HCT116 (cell line): ENCODE results near the gene FLOT1. TPM values are rescaled to one million over a fixed set of nuclear protein-coding genes. Genes with fewer than 3 reads are reported as not detected.
A peak's percentile ranks its signal among the peaks of the same experiment; 100 is the strongest.
"Not testable (repeated sequence)": the region's sequence is repeated elsewhere in the genome, so short reads cannot be mapped to it uniquely, and the experiment has no call there.

Experiments
- ATAC-seq: fragments of 200-7000 bp; cut with Tn5 transposase; 2 replicates; pipeline ENCODE4 v1.9.1; 2020; ENCODE audit warnings: mild to moderate bottlenecking, moderate library complexity
- BruUV-seq: library from RNA; stranded (reverse); fragments of 400-500 nt; replicated peaks from 2 replicates; lab custom pipeline; 2021; lab: Mats Ljungman, UMichigan
- CTCF ChIA-PET: fragments of 300-600 bp; sonication (Branson Sonifier 250); formaldehyde crosslinking; loops from one replicate; lab custom pipeline; 2021; ENCODE audit warnings: antibody characterized with exemption; lab: Charles Lee
- POLR2A ChIA-PET: fragments of 300-600, 350-600 bp; sonication (Branson Sonifier 250); formaldehyde crosslinking; loops from one replicate; lab custom pipeline; 2021; ENCODE audit warnings: antibody characterized with exemption; lab: Charles Lee
- RAD21 ChIA-PET, 2 experiments: fragments of 300-600 bp; sonication (Branson Sonifier 250); formaldehyde crosslinking; loops; one replicate each; lab custom pipeline; 2023; ENCODE audit warnings: low total read pairs in 2 of 2; ENCODE audit not compliant: uncharacterized antibody in 2 of 2, unreplicated experiment in 2 of 2, low non-redundant PET in 1 of 2; lab: Charles Lee
- DNase-seq: peaks from one replicate; pipeline ENCODE4 v3.0.0-alpha.2; 2010; ENCODE audit warnings: low read depth, low spot score
- H2AFZ ChIP-seq: fragments of 200-600 bp; shearing (Covaris generic), sonication (generic); 2 replicates; pipeline ENCODE4 v1.6.1; 2017; ENCODE audit warnings: low read depth, mixed run types, mixed read lengths, antibody characterized with exemption, low read length; ENCODE audit not compliant: poor library complexity, severe bottlenecking
- H3K27ac ChIP-seq: 2 replicates; pipeline ENCODE4 v1.5.1; 2012; ENCODE audit warnings: low read depth, low read length
- H3K27me3 ChIP-seq: fragments of 200-600 bp; sonication (generic); 2 replicates; pipeline ENCODE4 v1.6.1; 2016; ENCODE audit warnings: mixed run types, low read length, mixed read lengths; ENCODE audit not compliant: insufficient read depth
- H3K36me3 ChIP-seq, 2 experiments: fragments of 200-500 bp in 1 of 2; fragments of 200-600 bp in 1 of 2; sonication (Bioruptor generic) in 1 of 2; sonication (generic) in 1 of 2; 2 replicates each; pipeline versions ENCODE4 v1.5.1 to v1.6.1; 2014 to 2016; ENCODE audit warnings: low read length in 2 of 2, inconsistent platforms in 1 of 2, mixed read lengths in 1 of 2, mixed run types in 1 of 2; ENCODE audit not compliant: insufficient read depth in 2 of 2, control insufficient read depth in 1 of 2
- H3K4me1 ChIP-seq, 2 experiments: fragments of 200-600 bp in 1 of 2; sonication (generic) in 1 of 2; 2 replicates each; pipeline versions ENCODE4 v1.5.1 to v1.6.1; 2012 to 2017; ENCODE audit warnings: low read length in 2 of 2, inconsistent platforms in 1 of 2, mild to moderate bottlenecking in 1 of 2, mixed read lengths in 1 of 2, mixed run types in 1 of 2, moderate library complexity in 1 of 2; ENCODE audit not compliant: insufficient read depth in 2 of 2, control insufficient read depth in 1 of 2
- H3K4me2 ChIP-seq: fragments of 200-600 bp; sonication (generic); 2 replicates; pipeline ENCODE4 v1.6.1; 2017; ENCODE audit warnings: mixed run types, low read length, mixed read lengths
- H3K4me3 ChIP-seq, 2 experiments: fragments of 200-600 bp in 1 of 2; sonication (generic) in 1 of 2; replicated peaks in 1 of 2; 2 replicates each; pipeline ENCODE4 v1.5.1; 2011 to 2016; ENCODE audit warnings: low read length in 2 of 2, control low read depth in 1 of 2, low read depth in 1 of 2, mild to moderate bottlenecking in 1 of 2, mixed read lengths in 1 of 2, mixed run types in 1 of 2
- H3K79me2 ChIP-seq: fragments of 200-600 bp; sonication (generic); 2 replicates; pipeline ENCODE4 v1.6.1; 2017; ENCODE audit warnings: mild to moderate bottlenecking, mixed run types, low read length, moderate library complexity, mixed read lengths; ENCODE audit not compliant: insufficient read depth
- H3K9ac ChIP-seq: fragments of 200-600 bp; sonication (generic); 2 replicates; pipeline ENCODE4 v1.6.1; 2016; ENCODE audit warnings: low read length, mixed read lengths
- H3K9me2 ChIP-seq: fragments of 200-600 bp; sonication (generic), shearing (Covaris generic); 2 replicates; pipeline ENCODE4 v1.6.1; 2017; ENCODE audit warnings: mixed run types, mild to moderate bottlenecking, moderate library complexity; ENCODE audit not compliant: insufficient read depth
- H3K9me3 ChIP-seq, 2 experiments: fragments of 200-500 bp in 1 of 2; fragments of 200-600 bp in 1 of 2; sonication (Bioruptor generic) in 1 of 2; sonication (generic) in 1 of 2; 2 replicates each; pipeline ENCODE4 v1.6.1; 2014 to 2017; ENCODE audit warnings: low read length in 2 of 2, mixed read lengths in 2 of 2, inconsistent platforms in 1 of 2, low read depth in 1 of 2, mild to moderate bottlenecking in 1 of 2, mixed run types in 1 of 2, moderate library complexity in 1 of 2; ENCODE audit not compliant: control insufficient read depth in 1 of 2, insufficient read depth in 1 of 2
- H4K20me1 ChIP-seq: fragments of 200-600 bp; sonication (generic), shearing (Covaris generic); 2 replicates; pipeline ENCODE4 v1.6.1; 2017; ENCODE audit warnings: mixed run types, mild to moderate bottlenecking, moderate library complexity; ENCODE audit not compliant: insufficient read depth
- EZH2 ChIP-seq: fragments of 200-600 bp; sonication (generic); IDR thresholded peaks from 2 replicates; pipeline ENCODE4 v1.6.1; 2017; ENCODE audit warnings: antibody characterized with exemption, mixed run types
- POLR2AphosphoS5 ChIP-seq: IDR thresholded peaks from 2 replicates; pipeline ENCODE4 v1.6.1; 2011; ENCODE audit warnings: mild to moderate bottlenecking, low read depth, low read length, moderate library complexity
- TCF7L2 ChIP-seq: IDR thresholded peaks from 2 replicates; pipeline ENCODE4 v1.7.0; 2011; ENCODE audit warnings: borderline replicate concordance, inconsistent platforms; ENCODE audit not compliant: insufficient read depth, insufficient read length; ENCODE audit errors: extremely low read depth
- intact Hi-C: fragments of 100-400 bp; cut with micrococcal nuclease; formaldehyde crosslinking; loops from 2 replicates; pipeline ENCODE4 v1.10.0; 2022
- total RNA-seq: library from RNA; stranded (reverse); gene quantifications from one replicate; pipeline ENCODE4 v1.2.1, GENCODE V29; 2021; ENCODE audit not compliant: unreplicated experiment

The FLOT1 gene
- total RNA-seq, 1 experiment from 2014 or later: 117 TPM

DNA sequence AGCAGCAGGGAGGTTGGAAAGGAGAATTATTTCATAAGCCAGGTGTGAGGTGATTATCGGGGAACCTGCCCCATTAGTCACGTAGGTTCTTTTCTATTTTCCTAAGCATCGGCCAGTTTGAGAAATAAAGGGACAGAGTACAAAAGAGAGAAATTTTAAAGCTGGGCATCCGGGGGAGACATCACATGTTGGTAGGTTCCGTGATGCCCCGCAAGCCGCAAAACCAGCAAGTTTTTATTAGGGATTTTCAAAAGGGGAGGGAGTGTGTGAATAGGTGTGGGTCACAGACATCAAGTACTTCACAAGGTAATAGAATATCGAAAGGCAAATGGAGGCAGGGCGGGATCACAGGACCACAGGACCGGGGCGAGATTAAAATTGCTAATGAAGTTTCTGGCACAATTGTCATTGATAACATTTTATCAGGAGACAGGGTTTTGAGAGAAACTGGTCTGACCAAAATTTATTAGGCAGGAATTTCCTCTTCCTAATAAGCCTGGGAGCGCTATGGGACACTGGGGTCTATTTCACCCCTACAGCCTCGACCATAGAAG is 22.1 kb upstream of the FLOT1 start:
- BruUV-seq: TSS peak; percentile 54

DNA sequence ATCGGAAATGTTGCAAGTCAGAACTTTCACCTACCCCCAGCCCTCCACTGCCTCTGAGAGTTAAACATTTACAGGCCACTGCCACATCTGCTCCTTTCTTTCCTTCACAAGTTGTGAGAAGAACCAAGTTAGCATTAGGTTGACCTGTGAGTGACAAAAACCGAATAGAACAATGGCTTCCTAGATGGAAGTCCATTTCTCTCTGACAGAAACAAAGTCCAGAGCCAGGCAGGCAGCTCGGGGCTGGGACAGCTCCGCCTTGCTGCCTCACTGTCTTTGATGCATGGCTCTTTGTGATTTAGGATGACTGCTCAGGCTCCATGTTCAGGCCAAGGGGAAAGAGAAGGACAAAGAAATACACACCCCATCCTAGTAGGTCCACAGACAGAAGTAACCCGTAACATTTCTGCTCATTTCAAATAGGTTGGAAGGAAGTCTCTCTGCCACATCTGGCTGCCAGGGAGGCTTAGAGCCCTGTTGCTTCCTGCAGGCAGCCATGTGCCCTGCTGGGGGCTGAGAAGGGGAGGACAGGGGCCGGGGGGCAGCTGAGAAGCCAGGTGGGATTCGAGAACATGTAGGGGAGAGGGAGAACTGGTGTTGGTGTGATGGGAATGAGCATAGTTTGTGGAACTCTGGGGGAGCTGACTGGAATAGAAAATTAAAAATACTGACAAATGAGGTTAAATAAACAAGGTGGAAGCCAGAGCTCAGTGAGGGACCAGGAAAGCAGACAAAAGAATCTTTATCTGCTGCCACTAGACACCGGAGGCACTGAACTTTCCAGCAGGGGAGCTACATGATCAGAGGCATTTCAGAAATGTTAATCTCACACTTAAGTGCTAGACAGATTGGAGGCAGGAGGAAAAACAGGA is 21.4 kb upstream of the FLOT1 start:
- ChIA-PET RAD21 (interaction anchor here (0.9 to 1.1 kb wide), 2 partner anchors 11 to 48 kb away, joined by 3 to 4 read pairs; no protein-coding TSS in a partner anchor), POLR2A (interaction anchor here (0.7 to 12.4 kb wide), 11 partner anchors 9 to 51 kb away, joined by 3 to 195 read pairs (median 4); partner anchors contain the start of genes FLOT1 and IER3), CTCF (interaction anchor here (1.8 kb wide), 1 partner anchor 12 kb away, joined by 7 read pairs; no protein-coding TSS in a partner anchor)
- no peaks in the 10 kb centered on the region for H3K27me3 ChIP-seq
- H3K4me1 ChIP-seq: peaks cover 72 to 85% of the 10 kb centered on the region in 2 experiments
- BruUV-seq: no TSS peak
- H3K4me3 ChIP-seq: no peak overlapping the region
- H3K79me2 ChIP-seq: no peaks in the 10 kb centered on the region
- no peak for DNase-seq
- ATAC-seq: peak; percentile 52
- no peaks in the 10 kb centered on the region for H4K20me1 ChIP-seq
- H3K36me3 ChIP-seq: no peaks in the 10 kb centered on the region
- intact Hi-C loops: no loop called here
- H3K4me2 ChIP-seq: peak overlapping the region; percentile 45
- H3K9ac ChIP-seq: peak overlapping the region; percentile 57
- H3K9me2 ChIP-seq: no peaks in the 10 kb centered on the region
- TF ChIP-seq TCF7L2: peak; percentile 79
- peak; percentile 5; the same call in 1 of the 2 replicates for TF ChIP-seq POLR2AphosphoS5
- TF ChIP-seq EZH2: no peak
- H2AFZ ChIP-seq: peak overlapping the region; percentile 63
- H3K9me3 ChIP-seq: no peaks in the 10 kb centered on the region
- H3K27ac ChIP-seq: peak overlapping the region; percentile 78

More for the DNA sequence above, 22.1 kb upstream of the FLOT1 start:
- H2AFZ ChIP-seq, H4K20me1 ChIP-seq, H3K27me3 ChIP-seq, H3K79me2 ChIP-seq, H3K9me2 ChIP-seq, intact Hi-C loops, H3K9me3 ChIP-seq, DNase-seq, ATAC-seq, H3K36me3 ChIP-seq, H3K4me3 ChIP-seq: not testable (repeated sequence)
- peaks cover 67 to 85% of the 10 kb centered on the region in 2 experiments for H3K4me1 ChIP-seq
- H3K27ac ChIP-seq: peak overlapping the region; percentile 78
- ChIA-PET RAD21 (interaction anchor here (0.9 to 1.1 kb wide), 2 partner anchors 12 to 47 kb away, joined by 3 to 4 read pairs; no protein-coding TSS in a partner anchor), POLR2A (interaction anchor here (0.7 to 12.4 kb wide), 10 partner anchors 9 to 51 kb away, joined by 3 to 195 read pairs (median 6); partner anchors contain the start of genes FLOT1 and IER3), CTCF (interaction anchor here (1.8 kb wide), 1 partner anchor 12 kb away, joined by 7 read pairs; no protein-coding TSS in a partner anchor)
- peak overlapping the region; percentile 57 for H3K9ac ChIP-seq
- peak overlapping the region; percentile 45 for H3K4me2 ChIP-seq
